ENCODE results near the gene C1orf226. TPM values are rescaled to one million over a fixed set of nuclear protein-coding genes. Genes with fewer than 3 reads are reported as not detected.

Gene C1orf226
- total and polyA plus RNA-seq, 9 of the 15 experiments (the other 6 are each of a cell fraction or from before 2014, with no cell fraction given), result 0.10 to 1.4 (median 0.47) TPM

DNA sequence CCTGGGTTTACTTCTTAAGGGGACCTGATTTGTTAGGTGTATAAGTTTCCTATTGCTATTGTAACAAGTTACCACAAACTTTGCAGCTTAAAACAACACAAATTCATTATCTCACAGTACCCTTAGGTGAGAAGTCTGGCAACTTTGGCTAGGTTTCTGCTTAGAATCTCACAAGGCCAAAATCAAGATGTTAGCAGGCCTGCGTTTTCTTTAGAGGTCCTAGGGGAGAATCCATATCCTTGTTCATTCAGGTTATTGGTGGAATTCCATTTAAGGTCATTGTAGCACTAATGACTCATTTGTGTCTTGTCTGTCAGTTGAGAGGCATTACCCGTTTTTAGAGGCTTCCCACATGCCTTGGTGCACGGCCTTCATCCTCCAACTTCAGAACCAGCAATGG is 38.6 kb downstream of the C1orf226 start:
- Histone ChIP-seq H3K4me1 (replicated peaks in 1 of 2; ENCODE audit: control insufficient read depth in 2 of 2, insufficient read depth in 2 of 2, low read length in 2 of 2) (peaks cover 23 to 57% of the 10 kb centered on the region in 2 experiments), H3K79me2 (ENCODE audit: control insufficient read depth, insufficient read depth, low read length) (no peaks in the 10 kb centered on the region), H4K20me1 (replicated peaks; ENCODE audit: control insufficient read depth, insufficient read depth, low read length) (no peaks in the 10 kb centered on the region), H3K9ac (ENCODE audit: insufficient read depth in 1 of 2, low read depth in 2 of 2, low read length in 2 of 2) (no peak overlapping the region), H3K4me2 (ENCODE audit: insufficient read depth, low read length) (no peak overlapping the region; the same call in 1 of the 2 replicates), H3K9me1 (ENCODE audit: control insufficient read depth, insufficient read depth, low read length) (no peaks in the 10 kb centered on the region), H2AFZ (ENCODE audit: low read depth, low read length) (peak overlapping the region; percentile 6; the same call in 1 of the 2 replicates), H3K9me3 (replicated peaks; ENCODE audit: control insufficient read depth, insufficient read depth, low read depth, low read length) (no peaks in the 10 kb centered on the region), H3K27ac (ENCODE audit: extremely low read depth, low read depth, low read length) (peak overlapping the region; percentile 14; the same call in 2 of the 3 replicates), H3K36me3 (ENCODE audit: control insufficient read depth, insufficient read depth, low read length) (no peaks in the 10 kb centered on the region), H3K4me3 (no peak overlapping the region), H3K27me3 (ENCODE audit: control insufficient read depth in 2 of 2, insufficient read depth in 2 of 2, low read length in 2 of 2) (no peaks in the 10 kb centered on the region)
- 55% methylated on average over 3 of the region's 3 CpGs for WGBS (ENCODE audit: insufficient coverage, low coverage, missing lambda C conversion rate)
- no peak for FAIRE-seq
- no peak for ATAC-seq
- intact Hi-C loops (cut with micrococcal nuclease), result loop anchor here (5.0 kb wide), 1 partner anchor 77 kb away; the partner anchor contains the start of gene UHMK1
- CTCF ChIA-PET (ENCODE audit: low intra/inter-chr PET ratio), result no interaction called here
- no peak for DNase-seq (ENCODE audit: extremely low read depth in 1 of 4, low spot score in 3 of 4)
- BruUV-seq (replicated peaks), result no TSS peak
- peak in 1 of 2 experiments; percentile 45; a peak in 1 of 4 replicates for TF ChIP-seq SRF (CRISPR knock-in tag; IDR thresholded peaks at IDR 0.05)
- no peak for TF ChIP-seq DMBX1 (CRISPR knock-in tag; IDR thresholded peaks at IDR 0.05; ENCODE audit: borderline replicate concordance)
- in situ Hi-C loops (cut with MboI), result no loop called here
- POLR2A ChIA-PET, result interaction anchor here (0.6 to 1.3 kb wide), 3 partner anchors 9 to 23 kb away, joined by 3 to 7 read pairs (median 4); no protein-coding TSS in a partner anchor

GRCh38 chr1:162421258-162422164 is 40.0 kb downstream of the C1orf226 start:
- ChIA-PET POLR2A (interaction anchor here (0.6 to 1.3 kb wide), 2 partner anchors 11 to 1155 kb away, joined by 3 to 7 read pairs; no protein-coding TSS in a partner anchor), CTCF (ENCODE audit: low intra/inter-chr PET ratio) (no interaction called here)
- intact Hi-C loops (cut with micrococcal nuclease), result loop anchor here (5.0 kb wide), 1 partner anchor 76 kb away; the partner anchor contains the start of gene UHMK1
- in situ Hi-C loops (cut with MboI), result no loop called here
- Histone ChIP-seq H3K27me3 (ENCODE audit: control insufficient read depth in 2 of 2, insufficient read depth in 2 of 2, low read length in 2 of 2) (no peaks in the 10 kb centered on the region), H3K36me3 (ENCODE audit: control insufficient read depth, insufficient read depth, low read length) (no peaks in the 10 kb centered on the region), H3K4me1 (replicated peaks in 1 of 2; ENCODE audit: control insufficient read depth in 2 of 2, insufficient read depth in 2 of 2, low read length in 2 of 2) (peaks cover 23 to 55% of the 10 kb centered on the region in 2 experiments), H3K79me2 (ENCODE audit: control insufficient read depth, insufficient read depth, low read length) (no peaks in the 10 kb centered on the region), H3K4me2 (ENCODE audit: insufficient read depth, low read length) (peak overlapping the region; percentile 22), H3K9me1 (ENCODE audit: control insufficient read depth, insufficient read depth, low read length) (no peaks in the 10 kb centered on the region), H4K20me1 (replicated peaks; ENCODE audit: control insufficient read depth, insufficient read depth, low read length) (no peaks in the 10 kb centered on the region), H3K4me3 (no peak overlapping the region), H3K9ac (ENCODE audit: insufficient read depth in 1 of 2, low read depth in 2 of 2, low read length in 2 of 2) (no peak overlapping the region), H3K9me3 (replicated peaks; ENCODE audit: control insufficient read depth, insufficient read depth, low read depth, low read length) (no peaks in the 10 kb centered on the region; the same call in 1 of the 2 replicates), H2AFZ (ENCODE audit: low read depth, low read length) (no peak overlapping the region), H3K27ac (ENCODE audit: extremely low read depth, low read depth, low read length) (peak overlapping the region; percentile 37; the same call in 2 of the 3 replicates)
- ATAC-seq (peak; percentile 56), DNase-seq (ENCODE audit: extremely low read depth in 1 of 4, low spot score in 3 of 4) (peak in 2 of 4 experiments; percentile 55 to 74), FAIRE-seq (no peak)
- 15% methylated on average over 5 of the region's 5 CpGs for WGBS (ENCODE audit: insufficient coverage, low coverage, missing lambda C conversion rate)
- BruUV-seq (replicated peaks), result no TSS peak
- peak; percentile 57 for TF ChIP-seq ETV5 (CRISPR knock-in tag; IDR thresholded peaks at IDR 0.05; ENCODE audit: low read depth)
- TF ChIP-seq TGIF2 (CRISPR knock-in tag; IDR thresholded peaks at IDR 0.05), result no peak
- TF ChIP-seq FOXK2 (conservative IDR thresholded peaks at IDR 0.05 in 1 of 2, IDR thresholded peaks at IDR 0.05 in 1 of 2; ENCODE audit: low read depth in 2 of 2), result peak; percentile 76 to 83
- TF ChIP-seq, protein P1, sequence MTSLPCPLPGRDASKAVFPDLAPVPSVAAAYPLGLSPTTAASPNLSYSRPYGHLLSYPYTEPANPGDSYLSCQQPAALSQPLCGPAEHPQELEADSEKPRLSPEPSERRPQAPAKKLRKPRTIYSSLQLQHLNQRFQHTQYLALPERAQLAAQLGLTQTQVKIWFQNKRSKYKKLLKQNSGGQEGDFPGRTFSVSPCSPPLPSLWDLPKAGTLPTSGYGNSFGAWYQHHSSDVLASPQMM (CRISPR knock-in tag; IDR thresholded peaks at IDR 0.05), result no peak
- TF ChIP-seq RBM14 (IDR thresholded peaks at IDR 0.05; ENCODE audit: borderline replicate concordance, insufficient read depth, low read depth, low read length), result no peak
- TF ChIP-seq, protein P2, sequence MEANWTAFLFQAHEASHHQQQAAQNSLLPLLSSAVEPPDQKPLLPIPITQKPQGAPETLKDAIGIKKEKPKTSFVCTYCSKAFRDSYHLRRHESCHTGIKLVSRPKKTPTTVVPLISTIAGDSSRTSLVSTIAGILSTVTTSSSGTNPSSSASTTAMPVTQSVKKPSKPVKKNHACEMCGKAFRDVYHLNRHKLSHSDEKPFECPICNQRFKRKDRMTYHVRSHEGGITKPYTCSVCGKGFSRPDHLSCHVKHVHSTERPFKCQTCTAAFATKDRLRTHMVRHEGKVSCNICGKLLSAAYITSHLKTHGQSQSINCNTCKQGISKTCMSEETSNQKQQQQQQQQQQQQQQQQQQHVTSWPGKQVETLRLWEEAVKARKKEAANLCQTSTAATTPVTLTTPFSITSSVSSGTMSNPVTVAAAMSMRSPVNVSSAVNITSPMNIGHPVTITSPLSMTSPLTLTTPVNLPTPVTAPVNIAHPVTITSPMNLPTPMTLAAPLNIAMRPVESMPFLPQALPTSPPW (CRISPR knock-in tag; IDR thresholded peaks at IDR 0.05), result peak; percentile 34; the same call in 1 of the 2 replicates
- TF ChIP-seq DPF2 (IDR thresholded peaks at IDR 0.05), result peak; percentile 81
- TF ChIP-seq, protein P3, sequence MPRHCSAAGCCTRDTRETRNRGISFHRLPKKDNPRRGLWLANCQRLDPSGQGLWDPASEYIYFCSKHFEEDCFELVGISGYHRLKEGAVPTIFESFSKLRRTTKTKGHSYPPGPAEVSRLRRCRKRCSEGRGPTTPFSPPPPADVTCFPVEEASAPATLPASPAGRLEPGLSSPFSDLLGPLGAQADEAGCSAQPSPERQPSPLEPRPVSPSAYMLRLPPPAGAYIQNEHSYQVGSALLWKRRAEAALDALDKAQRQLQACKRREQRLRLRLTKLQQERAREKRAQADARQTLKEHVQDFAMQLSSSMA (CRISPR knock-in tag; IDR thresholded peaks at IDR 0.05), result no peak
